Neural cell (in vitro differentiated cells): ENCODE data around the gene CARD9. TPM values are rescaled to one million over a fixed set of nuclear protein-coding genes. Genes with fewer than 3 reads are reported as not detected.

Experiments
- H2AFZ ChIP-seq: fragments of 200-600, 300-800 bp; sonication (generic), shearing (Covaris generic); 2 replicates; pipeline ENCODE4 v1.6.0; 2014; ENCODE audit warnings: low read depth, mild to moderate bottlenecking, antibody characterized with exemption, low read length, moderate library complexity
- H3F3A ChIP-seq: fragments of 200-600 bp; shearing (Covaris generic); 2 replicates; pipeline ENCODE4 v1.6.1; 2016; ENCODE audit warnings: mild to moderate bottlenecking, moderate library complexity, mixed read lengths, antibody characterized with exemption, low read length; ENCODE audit not compliant: insufficient read depth, poor library complexity, severe bottlenecking
- H3K27ac ChIP-seq: fragments of 200-600, 300-800 bp; sonication (generic), shearing (Covaris generic); 2 replicates; pipeline ENCODE4 v1.5.1; 2014; ENCODE audit warnings: mild to moderate bottlenecking, low read length, moderate library complexity
- H3K27me3 ChIP-seq: fragments of 300-800, 200-600 bp; sonication (generic), shearing (Covaris generic); 2 replicates; pipeline ENCODE4 v1.6.0; 2014; ENCODE audit warnings: mild to moderate bottlenecking, low read depth, low read length, moderate library complexity; ENCODE audit not compliant: insufficient read depth
- H3K36me3 ChIP-seq: fragments of 300-800, 200-600 bp; sonication (generic), shearing (Covaris generic); 2 replicates; pipeline ENCODE4 v1.5.1; 2014; ENCODE audit warnings: mild to moderate bottlenecking, antibody characterized with exemption, low read length, moderate library complexity; ENCODE audit not compliant: insufficient read depth
- H3K4me2 ChIP-seq: fragments of 300-800, 200-600 bp; sonication (generic), shearing (Covaris generic); 2 replicates; pipeline ENCODE4 v1.6.0; 2014; ENCODE audit warnings: mild to moderate bottlenecking, low read length
- H3K4me3 ChIP-seq: fragments of 300-800, 200-600 bp; sonication (generic), shearing (Covaris generic); 2 replicates; pipeline ENCODE4 v1.5.1; 2014; ENCODE audit warnings: mild to moderate bottlenecking, low read length, moderate library complexity
- H3K79me2 ChIP-seq: fragments of 200-600 bp; shearing (Covaris generic); replicated peaks from 2 replicates; pipeline ENCODE4 v1.6.0; 2014; ENCODE audit warnings: mild to moderate bottlenecking, low read length, moderate library complexity; ENCODE audit not compliant: insufficient read depth
- H3K9ac ChIP-seq: fragments of 300-800, 200-600 bp; sonication (generic), shearing (Covaris generic); 2 replicates; pipeline ENCODE4 v1.6.1; 2016; ENCODE audit warnings: mild to moderate bottlenecking, low read length, mixed read lengths
- H3K9me2 ChIP-seq: fragments of 200-600 bp; shearing (Covaris generic); 2 replicates; pipeline ENCODE4 v1.6.1; 2016; ENCODE audit warnings: mild to moderate bottlenecking, low read length, mixed read lengths; ENCODE audit not compliant: insufficient read depth
- H3K9me3 ChIP-seq: fragments of 200-600, 300-800 bp; sonication (generic), shearing (Covaris generic); 2 replicates; pipeline ENCODE4 v1.6.1; 2016; ENCODE audit warnings: mild to moderate bottlenecking, mixed run types, low read length, moderate library complexity, mixed read lengths
- H4K20me1 ChIP-seq: fragments of 200-600 bp; shearing (Covaris generic); 2 replicates; pipeline ENCODE4 v1.6.1; 2016; ENCODE audit warnings: mild to moderate bottlenecking, mixed run types; ENCODE audit not compliant: insufficient read depth
- CTCF ChIP-seq: fragments of 450-650 bp; IDR thresholded peaks from 2 replicates; pipeline ENCODE4 v1.5.1; 2014; ENCODE audit warnings: antibody characterized with exemption, mild to moderate bottlenecking, moderate library complexity; ENCODE audit not compliant: poor library complexity, severe bottlenecking
- EP300 ChIP-seq: fragments of 450-650 bp; conservative IDR thresholded peaks from 2 replicates; pipeline ENCODE4 v1.6.1; 2014; ENCODE audit warnings: antibody characterized with exemption, mild to moderate bottlenecking, moderate library complexity; ENCODE audit not compliant: poor library complexity, severe bottlenecking
- EZH2 ChIP-seq: fragments of 200-600, 300-800 bp; shearing (Covaris generic), sonication (generic); IDR thresholded peaks from 2 replicates; pipeline ENCODE4 v1.6.1; 2014; ENCODE audit warnings: antibody characterized with exemption, low read length, borderline replicate concordance, mild to moderate bottlenecking; ENCODE audit not compliant: insufficient read depth, poor library complexity, severe bottlenecking
- MXI1 ChIP-seq: fragments of 450-650 bp; conservative IDR thresholded peaks from 2 replicates; pipeline ENCODE4 v1.6.1; 2014; ENCODE audit warnings: antibody characterized with exemption, mild to moderate bottlenecking; ENCODE audit not compliant: poor library complexity, severe bottlenecking
- POLR2AphosphoS5 ChIP-seq: IDR thresholded peaks from 2 replicates; pipeline ENCODE4 v1.6.1; 2012
- RAD21 ChIP-seq: fragments of 450-650 bp; conservative IDR thresholded peaks from 2 replicates; pipeline ENCODE4 v1.6.1; 2014; ENCODE audit warnings: antibody characterized with exemption, mild to moderate bottlenecking, moderate library complexity
- REST ChIP-seq: IDR thresholded peaks from 2 replicates; pipeline ENCODE4 v1.6.1; 2012; ENCODE audit warnings: borderline replicate concordance
- SMC3 ChIP-seq: fragments of 450-650 bp; conservative IDR thresholded peaks from 2 replicates; pipeline ENCODE4 v1.6.1; 2014; ENCODE audit warnings: antibody characterized with exemption, mild to moderate bottlenecking, moderate library complexity; ENCODE audit not compliant: poor library complexity
- TAF1 ChIP-seq: IDR thresholded peaks from 2 replicates; pipeline ENCODE4 v1.6.1; 2012; ENCODE audit warnings: low read depth
- polyA plus RNA-seq: library from polyadenylated mRNA; depleted of rRNA; stranded (reverse); fragments of >200 nt; gene quantifications from 2 replicates; pipeline ENCODE4 v1.2.3, GENCODE V29; 2014

Gene CARD9
- polyA plus RNA-seq, 1 donor from 2014 or later = 0.77 TPM

GRCh38 chr9:136327304-136327974 is 46.0 kb downstream of the CARD9 start, which contains the start of gene GPSM1:
Gene GPSM1, plus strand, starts transcription at chr9:136327539. Its CDS starts 157 bp downstream, at chr9:136327696.
- H3K4me2 ChIP-seq = peak within 1 kb of the TSS; percentile 74
- no peak for TF ChIP-seq EZH2
- no peak for TF ChIP-seq TAF1
- no peak for TF ChIP-seq SMC3
- TF ChIP-seq EP300 = peak; percentile 30
- TF ChIP-seq MXI1 = no peak
- no peak for TF ChIP-seq RAD21
- TF ChIP-seq CTCF = peak; percentile 8
- peak; percentile 88 for TF ChIP-seq POLR2AphosphoS5
- no peak for TF ChIP-seq REST
- no peaks in the 10 kb centered on the region for H3K9me3 ChIP-seq
- H3K79me2 ChIP-seq = peaks cover 29% of the 10 kb centered on the region
- peak within 1 kb of the TSS; percentile 96 for H3K4me3 ChIP-seq
- H2AFZ ChIP-seq = peak within 1 kb of the TSS; percentile 33
- H3K9ac ChIP-seq = peak within 1 kb of the TSS; percentile 94
- no peaks in the 10 kb centered on the region for H3K27me3 ChIP-seq
- H3F3A ChIP-seq = no peaks in the 10 kb centered on the region
- H3K36me3 ChIP-seq = no peaks in the 10 kb centered on the region
- no peaks in the 10 kb centered on the region for H3K9me2 ChIP-seq
- no peaks in the 10 kb centered on the region for H4K20me1 ChIP-seq
- H3K27ac ChIP-seq = peak within 1 kb of the TSS; percentile 70

GRCh38 chr9:136326761-136327303 is 46.6 kb downstream of the CARD9 start:
- no peaks in the 10 kb centered on the region for H3K27me3 ChIP-seq
- no peaks in the 10 kb centered on the region for H3K36me3 ChIP-seq
- peak overlapping the region; percentile 60 for H3K4me3 ChIP-seq
- H3K4me2 ChIP-seq = no peak overlapping the region
- H3K9me3 ChIP-seq = no peaks in the 10 kb centered on the region
- H3K9me2 ChIP-seq = no peaks in the 10 kb centered on the region
- no peaks in the 10 kb centered on the region for H3F3A ChIP-seq
- H3K27ac ChIP-seq = peak overlapping the region; percentile 45
- TF ChIP-seq SMC3 = no peak
- TF ChIP-seq EP300 = no peak
- no peak for TF ChIP-seq MXI1
- TF ChIP-seq CTCF = no peak
- TF ChIP-seq POLR2AphosphoS5 = no peak
- no peak for TF ChIP-seq EZH2
- no peak for TF ChIP-seq REST
- no peak for TF ChIP-seq RAD21
- no peak for TF ChIP-seq TAF1
- H3K9ac ChIP-seq = peak overlapping the region; percentile 94
- peak overlapping the region; percentile 33 for H2AFZ ChIP-seq
- no peaks in the 10 kb centered on the region for H4K20me1 ChIP-seq
- peaks cover 29% of the 10 kb centered on the region for H3K79me2 ChIP-seq
